Esophagus squamous epithelium (tissue), 4 donors: Measurements from ENCODE around the gene STK32C.

Experiments used
- POLR2A ChIP-seq, 4 donors: fragments of 450-650 bp; IDR thresholded peaks; one replicate each; pipeline ENCODE4 v1.6.1; 2017; ENCODE audit warnings: antibody characterized with exemption in 4 of 4, mild to moderate bottlenecking in 4 of 4, moderate library complexity in 3 of 4
- TF ChIP-seq, protein P1 (sequence below), 6 experiments: fragments of 450-650 bp in 4 of 6; fragments of 200-600 bp in 2 of 6; sonication (generic) in 2 of 6; IDR thresholded peaks; one replicate each; pipeline ENCODE4 v1.5.1; 2016 to 2019; ENCODE audit warnings: antibody characterized with exemption in 6 of 6, mild to moderate bottlenecking in 4 of 6, moderate library complexity in 4 of 6

DNA sequence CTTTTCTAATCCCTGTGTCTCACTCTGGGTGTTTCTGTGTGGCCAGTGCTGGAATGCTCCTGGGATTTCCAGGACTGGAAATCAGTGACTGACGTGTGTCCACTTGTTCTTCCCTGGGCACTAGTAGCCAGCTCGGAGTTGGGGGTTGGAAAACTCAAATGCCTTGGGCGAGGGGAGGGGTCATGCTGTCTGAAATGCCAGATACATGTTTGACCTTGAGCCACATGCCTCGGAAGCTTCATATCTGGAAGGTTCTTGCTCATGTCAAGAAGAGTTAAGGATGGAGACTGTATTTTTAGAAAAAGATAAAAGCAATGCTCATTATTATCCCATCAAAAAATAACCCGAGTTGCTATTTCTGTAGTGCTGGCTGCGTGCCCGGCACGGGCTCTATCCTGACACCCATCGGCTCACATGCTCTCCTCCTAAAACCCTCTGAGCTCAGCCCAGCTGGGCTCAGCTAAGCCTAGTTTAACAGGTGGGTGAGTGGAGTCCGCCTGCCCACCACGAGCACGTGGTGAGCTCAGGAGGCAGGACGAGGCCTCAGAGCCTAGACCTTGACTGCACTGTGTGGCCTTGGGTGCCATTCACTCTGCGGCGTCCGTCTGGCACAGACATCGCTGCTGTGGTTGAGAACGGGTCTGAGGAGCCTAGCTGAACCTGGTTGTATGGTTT is 114.6 kb downstream of the STK32C start:
- TF ChIP-seq, protein P1, sequence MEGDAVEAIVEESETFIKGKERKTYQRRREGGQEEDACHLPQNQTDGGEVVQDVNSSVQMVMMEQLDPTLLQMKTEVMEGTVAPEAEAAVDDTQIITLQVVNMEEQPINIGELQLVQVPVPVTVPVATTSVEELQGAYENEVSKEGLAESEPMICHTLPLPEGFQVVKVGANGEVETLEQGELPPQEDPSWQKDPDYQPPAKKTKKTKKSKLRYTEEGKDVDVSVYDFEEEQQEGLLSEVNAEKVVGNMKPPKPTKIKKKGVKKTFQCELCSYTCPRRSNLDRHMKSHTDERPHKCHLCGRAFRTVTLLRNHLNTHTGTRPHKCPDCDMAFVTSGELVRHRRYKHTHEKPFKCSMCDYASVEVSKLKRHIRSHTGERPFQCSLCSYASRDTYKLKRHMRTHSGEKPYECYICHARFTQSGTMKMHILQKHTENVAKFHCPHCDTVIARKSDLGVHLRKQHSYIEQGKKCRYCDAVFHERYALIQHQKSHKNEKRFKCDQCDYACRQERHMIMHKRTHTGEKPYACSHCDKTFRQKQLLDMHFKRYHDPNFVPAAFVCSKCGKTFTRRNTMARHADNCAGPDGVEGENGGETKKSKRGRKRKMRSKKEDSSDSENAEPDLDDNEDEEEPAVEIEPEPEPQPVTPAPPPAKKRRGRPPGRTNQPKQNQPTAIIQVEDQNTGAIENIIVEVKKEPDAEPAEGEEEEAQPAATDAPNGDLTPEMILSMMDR (IDR thresholded peaks at IDR 0.05), result no peak
- TF ChIP-seq POLR2A (IDR thresholded peaks at IDR 0.05), result no peak
